H1 (cell line): ENCODE measurements around the gene DIRAS2.

ENCODE experiments used
- CTCF ChIP-seq, 3 experiments: IDR thresholded peaks; 1 replicate in 2 of 3; 2 replicates in 1 of 3; pipeline versions ENCODE4 v1.5.1 to v1.6.1; 2011; ENCODE audit warnings: low read length in 3 of 3, mild to moderate bottlenecking in 3 of 3, inconsistent platforms in 2 of 3, low read depth in 1 of 3, moderate library complexity in 1 of 3; ENCODE audit not compliant: insufficient read depth in 1 of 3; ENCODE audit errors: control extremely low read depth in 1 of 3
- MAX ChIP-seq: IDR thresholded peaks from 2 replicates; pipeline ENCODE4 v1.6.1; 2012; ENCODE audit warnings: inconsistent platforms
- PHF8 ChIP-seq: fragments of 200-600 bp; sonication (generic); conservative IDR thresholded peaks from 2 replicates; pipeline ENCODE4 v1.7.1; 2012; ENCODE audit warnings: low read depth, mild to moderate bottlenecking, inconsistent platforms, low read length, moderate library complexity

- TF ChIP-seq CTCF (IDR thresholded peaks at IDR 0.05; ENCODE audit: control extremely low read depth in 1 of 3, insufficient read depth in 1 of 3, low read depth in 1 of 3, low read length in 3 of 3): no peak
- TF ChIP-seq MAX: no peak
- TF ChIP-seq PHF8: no peak
Measured at GRCh38 chr9:90658783-90659182, 16.2 kb upstream of the DIRAS2 start.
